Lower leg skin (tissue), 3 donors: ENCODE measurements around the gene GID4.

Experiments used
- POLR2A ChIP-seq, 2 donors: fragments of 450-650 bp; IDR thresholded peaks; one replicate each; pipeline ENCODE4 v1.6.1; 2016 to 2017; ENCODE audit warnings: antibody characterized with exemption in 2 of 2, mild to moderate bottlenecking in 1 of 2, moderate library complexity in 1 of 2
- TF ChIP-seq, protein P1 (sequence below), 3 donors: fragments of 450-650 bp; IDR thresholded peaks; one replicate each; pipeline ENCODE4 v1.5.1; 2016; ENCODE audit warnings: antibody characterized with exemption in 3 of 3, mild to moderate bottlenecking in 3 of 3, moderate library complexity in 2 of 3

DNA sequence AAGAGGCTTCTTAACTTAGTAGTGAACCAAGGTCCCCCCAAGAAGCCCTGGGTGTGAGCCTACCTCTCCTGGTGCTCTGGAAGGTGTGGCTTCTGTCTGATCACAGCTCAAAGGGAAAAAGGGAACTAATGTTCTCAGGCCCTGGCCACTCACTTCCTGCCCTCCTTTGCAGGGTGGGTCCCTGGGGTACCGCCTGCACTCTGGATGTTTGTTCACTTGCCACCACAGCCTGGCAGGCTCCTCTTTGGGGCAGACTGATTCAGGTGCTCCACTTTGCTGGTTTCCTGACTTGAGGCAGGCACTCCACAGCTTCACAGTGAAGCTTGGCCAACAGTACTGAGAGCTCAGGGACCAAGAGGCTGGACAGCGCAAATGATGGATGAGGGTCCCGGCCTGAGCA lies 63.4 kb downstream of the GID4 start:
- TF ChIP-seq, protein P1, sequence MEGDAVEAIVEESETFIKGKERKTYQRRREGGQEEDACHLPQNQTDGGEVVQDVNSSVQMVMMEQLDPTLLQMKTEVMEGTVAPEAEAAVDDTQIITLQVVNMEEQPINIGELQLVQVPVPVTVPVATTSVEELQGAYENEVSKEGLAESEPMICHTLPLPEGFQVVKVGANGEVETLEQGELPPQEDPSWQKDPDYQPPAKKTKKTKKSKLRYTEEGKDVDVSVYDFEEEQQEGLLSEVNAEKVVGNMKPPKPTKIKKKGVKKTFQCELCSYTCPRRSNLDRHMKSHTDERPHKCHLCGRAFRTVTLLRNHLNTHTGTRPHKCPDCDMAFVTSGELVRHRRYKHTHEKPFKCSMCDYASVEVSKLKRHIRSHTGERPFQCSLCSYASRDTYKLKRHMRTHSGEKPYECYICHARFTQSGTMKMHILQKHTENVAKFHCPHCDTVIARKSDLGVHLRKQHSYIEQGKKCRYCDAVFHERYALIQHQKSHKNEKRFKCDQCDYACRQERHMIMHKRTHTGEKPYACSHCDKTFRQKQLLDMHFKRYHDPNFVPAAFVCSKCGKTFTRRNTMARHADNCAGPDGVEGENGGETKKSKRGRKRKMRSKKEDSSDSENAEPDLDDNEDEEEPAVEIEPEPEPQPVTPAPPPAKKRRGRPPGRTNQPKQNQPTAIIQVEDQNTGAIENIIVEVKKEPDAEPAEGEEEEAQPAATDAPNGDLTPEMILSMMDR (IDR thresholded peaks at IDR 0.05) = no peak
- no peak for TF ChIP-seq POLR2A (IDR thresholded peaks at IDR 0.05)
